Measurements from ENCODE around the gene S100B. TPM values are rescaled to one million over a fixed set of nuclear protein-coding genes. Genes with fewer than 3 reads are reported as not detected.

The S100B gene
- total and polyA plus RNA-seq, 4 donors: 258 to 470 (median 410) TPM

DNA sequence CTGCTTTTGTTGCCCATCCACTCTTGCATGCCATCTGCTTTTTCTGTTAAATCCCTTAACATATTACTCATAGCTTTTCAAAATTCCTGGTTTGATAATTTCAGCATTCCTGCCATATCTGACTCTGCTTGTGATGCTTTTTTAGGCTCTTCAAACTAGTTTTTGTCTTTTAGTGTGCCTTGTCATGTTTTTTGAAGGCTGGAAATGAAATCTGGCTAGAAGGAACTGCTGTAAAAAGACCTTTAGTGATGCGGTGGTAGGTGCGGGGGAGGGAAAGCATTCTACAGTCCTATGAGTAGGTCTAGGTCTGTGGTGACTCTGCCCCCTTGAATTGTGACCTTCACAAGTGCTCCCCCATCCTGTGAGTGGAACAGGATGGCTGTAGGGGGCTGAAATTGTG lies 15.0 kb upstream of the S100B start:
- Histone ChIP-seq H3K27me3 (ENCODE audit: control insufficient read depth, insufficient read depth, low read length) (no peaks in the 10 kb centered on the region), H3K9me3 (ENCODE audit: control insufficient read depth, insufficient read depth, low read length) (no peaks in the 10 kb centered on the region), H3K4me1 (ENCODE audit: control insufficient read depth, insufficient read depth, low read length) (peaks cover 44% of the 10 kb centered on the region), H3K36me3 (ENCODE audit: control insufficient read depth, insufficient read depth, low read length) (no peaks in the 10 kb centered on the region), H3K27ac (ENCODE audit: low read depth, low read length) (peak overlapping the region; percentile 95), H3K4me3 (ENCODE audit: low read depth, low read length) (no peak overlapping the region)
- WGBS (ENCODE audit: insufficient coverage): 81% methylated on average over 2 of the region's 2 CpGs
- DNase-seq (ENCODE audit: low read depth in 4 of 6, low spot score in 6 of 6): no peak

DNA sequence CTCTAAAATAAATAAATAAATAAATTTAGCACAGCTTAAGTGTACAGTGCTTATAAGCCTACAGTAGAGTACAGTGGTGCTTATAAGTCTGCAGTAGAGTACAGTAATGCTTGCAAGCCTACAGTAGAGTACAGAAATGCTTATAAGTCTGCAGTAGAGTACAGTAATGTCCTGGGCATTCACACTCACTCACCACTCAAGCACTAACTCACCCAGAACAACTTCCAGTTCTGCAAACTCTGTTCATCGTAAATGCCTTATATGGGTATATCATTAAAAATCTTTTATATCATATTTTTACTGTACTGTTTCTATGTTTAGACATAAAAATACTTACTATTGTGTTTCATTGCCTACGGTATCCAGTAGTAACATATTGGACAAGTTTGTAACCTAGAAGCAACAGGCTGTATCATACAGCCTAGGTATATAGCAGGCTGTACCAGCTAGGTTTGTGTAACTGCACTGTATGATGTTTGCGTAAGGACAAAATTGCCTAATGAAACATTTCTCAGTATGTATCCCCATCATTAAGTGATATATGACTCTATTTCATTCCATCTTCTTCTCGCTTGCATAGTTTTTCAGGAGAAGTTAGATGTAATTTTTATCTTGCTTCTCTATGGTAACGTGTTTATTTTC lies 14.0 kb upstream of the S100B start:
- H3K36me3 ChIP-seq (ENCODE audit: control insufficient read depth, insufficient read depth, low read length): no peaks in the 10 kb centered on the region
- peaks cover 34% of the 10 kb centered on the region for H3K4me1 ChIP-seq (ENCODE audit: control insufficient read depth, insufficient read depth, low read length)
- no peaks in the 10 kb centered on the region for H3K27me3 ChIP-seq (ENCODE audit: control insufficient read depth, insufficient read depth, low read length)
- no peak for DNase-seq (ENCODE audit: low read depth in 4 of 6, low spot score in 6 of 6)
- no CpG with 5 or more reads among the region's 5 CpGs for WGBS (ENCODE audit: insufficient coverage)
- H3K9me3 ChIP-seq (ENCODE audit: control insufficient read depth, insufficient read depth, low read length): no peaks in the 10 kb centered on the region
- H3K27ac ChIP-seq (ENCODE audit: low read depth, low read length): no peak overlapping the region
- H3K4me3 ChIP-seq (ENCODE audit: low read depth, low read length): no peak overlapping the region

DNA sequence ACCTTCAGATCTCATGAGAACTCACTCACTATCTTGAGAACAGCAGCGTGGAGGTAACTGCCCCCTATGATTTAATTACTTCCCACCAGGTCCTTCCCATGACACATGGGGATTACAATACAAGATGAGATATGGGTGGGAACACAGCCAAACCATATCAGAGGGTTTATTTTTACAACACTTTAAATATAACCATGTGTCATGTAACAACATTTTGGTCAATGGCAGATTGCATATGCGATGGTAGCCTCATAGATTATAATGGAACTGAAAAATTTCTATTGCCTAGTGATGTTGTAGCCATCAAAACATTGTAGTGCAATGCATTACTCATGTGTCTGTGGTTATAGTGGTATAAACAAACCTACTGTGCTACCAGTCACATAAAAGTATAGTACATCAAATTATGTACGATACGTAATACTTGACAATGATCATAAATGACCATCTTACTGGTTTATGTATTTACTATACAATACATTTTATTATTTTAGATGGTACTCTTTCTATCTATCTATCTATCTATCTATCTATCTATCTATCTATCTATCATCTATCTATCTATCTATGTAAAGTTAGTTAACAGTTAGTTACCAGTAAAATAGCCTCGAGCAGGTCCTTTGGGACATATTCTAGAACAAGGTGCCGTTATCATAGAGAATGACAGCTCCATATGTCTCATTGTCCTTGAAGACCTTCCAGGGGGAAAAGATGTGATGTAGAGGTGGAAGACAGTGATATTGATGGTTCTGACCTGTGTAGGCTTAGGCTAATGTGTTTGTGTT lies 12.6 kb upstream of the S100B start:
- Histone ChIP-seq H3K9me3 (ENCODE audit: control insufficient read depth, insufficient read depth, low read length) (peaks cover 2% of the 10 kb centered on the region), H3K4me1 (ENCODE audit: control insufficient read depth, insufficient read depth, low read length) (peaks cover 22% of the 10 kb centered on the region), H3K27ac (ENCODE audit: low read depth, low read length) (no peak overlapping the region), H3K27me3 (ENCODE audit: control insufficient read depth, insufficient read depth, low read length) (no peaks in the 10 kb centered on the region), H3K4me3 (ENCODE audit: low read depth, low read length) (no peak overlapping the region), H3K36me3 (ENCODE audit: control insufficient read depth, insufficient read depth, low read length) (no peaks in the 10 kb centered on the region)
- 100% methylated on average over 1 of the region's 6 CpGs for WGBS (ENCODE audit: insufficient coverage)
- no peak for DNase-seq (ENCODE audit: low read depth in 4 of 6, low spot score in 6 of 6)

DNA sequence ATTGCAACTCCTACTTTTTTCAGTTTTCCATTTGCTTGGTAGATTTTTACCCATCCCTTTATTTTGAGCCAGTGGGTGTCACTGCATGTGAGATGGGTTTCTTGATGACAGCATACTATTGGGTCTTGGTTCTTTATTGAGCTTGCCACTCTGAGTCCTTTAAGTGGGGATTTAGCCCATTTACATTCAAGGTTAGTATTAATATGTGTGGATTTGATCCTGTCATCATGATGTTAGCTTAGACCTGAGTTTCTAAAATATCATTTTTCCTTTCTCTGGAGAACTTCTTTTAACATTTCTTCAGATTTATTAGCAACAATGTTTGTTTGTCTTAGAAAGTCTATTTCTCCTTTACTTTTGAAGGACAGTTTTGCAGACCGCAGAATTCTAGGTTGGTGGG lies 11.8 kb upstream of the S100B start:
- peaks cover 2% of the 10 kb centered on the region for H3K9me3 ChIP-seq (ENCODE audit: control insufficient read depth, insufficient read depth, low read length)
- no CpG with 5 or more reads among the region's 1 CpG for WGBS (ENCODE audit: insufficient coverage)
- peaks cover 16% of the 10 kb centered on the region for H3K4me1 ChIP-seq (ENCODE audit: control insufficient read depth, insufficient read depth, low read length)
- no peak overlapping the region for H3K4me3 ChIP-seq (ENCODE audit: low read depth, low read length)
- H3K27ac ChIP-seq (ENCODE audit: low read depth, low read length): no peak overlapping the region
- no peaks in the 10 kb centered on the region for H3K36me3 ChIP-seq (ENCODE audit: control insufficient read depth, insufficient read depth, low read length)
- no peak for DNase-seq (ENCODE audit: low read depth in 4 of 6, low spot score in 6 of 6)
- no peaks in the 10 kb centered on the region for H3K27me3 ChIP-seq (ENCODE audit: control insufficient read depth, insufficient read depth, low read length)

DNA sequence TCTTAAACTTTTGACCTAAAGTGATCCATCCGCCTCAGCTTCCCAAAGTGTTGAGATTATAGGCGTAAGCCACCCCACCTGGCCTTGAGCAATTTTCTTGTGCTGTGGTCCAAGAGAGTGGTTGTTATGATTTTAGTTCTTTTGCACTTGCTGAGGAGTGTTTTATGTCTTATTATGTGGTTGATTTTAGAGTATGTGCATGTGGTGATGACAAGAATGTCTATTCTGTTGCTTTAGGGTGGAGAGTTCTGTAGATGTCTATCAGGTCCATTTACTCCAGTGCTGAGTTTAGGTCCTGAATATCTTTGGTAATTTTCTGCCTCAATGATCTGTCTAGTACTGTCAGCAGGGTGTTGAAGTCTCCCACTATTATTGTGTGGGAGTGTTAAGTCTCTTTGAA lies 11.2 kb upstream of the S100B start:
- no peaks in the 10 kb centered on the region for H3K36me3 ChIP-seq (ENCODE audit: control insufficient read depth, insufficient read depth, low read length)
- DNase-seq (ENCODE audit: low read depth in 4 of 6, low spot score in 6 of 6): no peak
- H3K9me3 ChIP-seq (ENCODE audit: control insufficient read depth, insufficient read depth, low read length): peaks cover 2% of the 10 kb centered on the region
- H3K4me3 ChIP-seq (ENCODE audit: low read depth, low read length): no peak overlapping the region
- H3K4me1 ChIP-seq (ENCODE audit: control insufficient read depth, insufficient read depth, low read length): peaks cover 10% of the 10 kb centered on the region
- no peaks in the 10 kb centered on the region for H3K27me3 ChIP-seq (ENCODE audit: control insufficient read depth, insufficient read depth, low read length)
- WGBS (ENCODE audit: insufficient coverage): 100% methylated on average over 2 of the region's 2 CpGs
- H3K27ac ChIP-seq (ENCODE audit: low read depth, low read length): no peak overlapping the region

DNA sequence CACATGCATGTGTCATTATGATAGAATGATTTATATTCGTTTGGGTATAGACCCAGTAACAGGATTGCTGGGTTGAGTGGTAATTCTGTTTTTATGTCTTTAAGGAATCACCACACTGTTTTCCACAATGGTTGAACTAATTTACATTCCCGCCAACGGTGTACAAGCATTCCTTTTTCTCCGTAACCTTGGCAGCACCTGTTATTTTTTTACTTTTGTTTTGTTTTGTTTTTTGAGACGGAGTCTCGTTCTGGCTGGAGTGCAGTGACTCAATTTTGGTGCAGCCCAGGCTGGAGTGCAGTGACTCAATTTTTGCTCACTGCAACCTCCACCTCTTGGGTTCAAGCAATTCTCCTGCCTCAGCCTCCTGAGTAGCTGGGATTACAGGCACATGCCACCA lies 8.5 kb upstream of the S100B start:
- no peaks in the 10 kb centered on the region for H3K4me1 ChIP-seq (ENCODE audit: control insufficient read depth, insufficient read depth, low read length)
- no peak overlapping the region for H3K4me3 ChIP-seq (ENCODE audit: low read depth, low read length)
- no peaks in the 10 kb centered on the region for H3K27me3 ChIP-seq (ENCODE audit: control insufficient read depth, insufficient read depth, low read length)
- no peaks in the 10 kb centered on the region for H3K36me3 ChIP-seq (ENCODE audit: control insufficient read depth, insufficient read depth, low read length)
- no peak for DNase-seq (ENCODE audit: low read depth in 4 of 6, low spot score in 6 of 6)
- H3K9me3 ChIP-seq (ENCODE audit: control insufficient read depth, insufficient read depth, low read length): peaks cover 7% of the 10 kb centered on the region
- WGBS (ENCODE audit: insufficient coverage): 40% methylated on average over 1 of the region's 6 CpGs
- H3K27ac ChIP-seq (ENCODE audit: low read depth, low read length): no peak overlapping the region

DNA sequence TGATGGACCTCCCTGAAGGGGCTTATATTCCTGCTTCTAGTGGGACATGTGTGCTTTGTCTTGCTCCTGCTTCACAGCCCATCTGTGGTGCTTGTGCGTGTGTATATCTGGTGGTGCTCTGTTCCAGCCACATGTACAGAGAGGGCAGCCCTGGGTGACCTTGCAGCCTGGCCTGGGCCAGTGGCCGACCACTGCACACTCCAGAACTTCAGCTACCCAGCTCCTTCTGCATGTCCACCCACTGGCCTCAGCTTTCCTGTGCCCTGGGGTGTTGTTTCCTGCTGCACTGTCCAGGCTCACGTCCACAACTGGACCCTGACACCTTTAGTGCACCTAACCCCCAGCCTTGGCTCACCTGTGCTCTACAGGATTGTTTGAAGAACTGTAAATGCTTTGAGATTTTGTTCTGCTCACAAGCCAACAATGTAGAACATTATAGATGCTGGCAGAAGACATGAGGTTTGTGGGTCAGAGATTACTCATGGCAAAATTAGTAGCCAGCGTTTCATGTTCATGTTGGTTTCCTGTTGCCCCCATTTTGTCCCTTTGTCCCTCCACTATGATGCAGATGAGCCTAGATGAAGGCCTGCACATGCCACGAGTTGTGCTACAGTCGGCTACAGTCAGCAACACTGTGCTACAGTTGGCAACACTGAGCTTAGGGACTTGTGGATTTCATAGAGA lies 5.3 kb upstream of the S100B start:
- DNase-seq (ENCODE audit: low read depth in 4 of 6, low spot score in 6 of 6): no peak
- 89% methylated on average over 4 of the region's 6 CpGs for WGBS (ENCODE audit: insufficient coverage)
- H3K9me3 ChIP-seq (ENCODE audit: control insufficient read depth, insufficient read depth, low read length): peaks cover 7% of the 10 kb centered on the region

DNA sequence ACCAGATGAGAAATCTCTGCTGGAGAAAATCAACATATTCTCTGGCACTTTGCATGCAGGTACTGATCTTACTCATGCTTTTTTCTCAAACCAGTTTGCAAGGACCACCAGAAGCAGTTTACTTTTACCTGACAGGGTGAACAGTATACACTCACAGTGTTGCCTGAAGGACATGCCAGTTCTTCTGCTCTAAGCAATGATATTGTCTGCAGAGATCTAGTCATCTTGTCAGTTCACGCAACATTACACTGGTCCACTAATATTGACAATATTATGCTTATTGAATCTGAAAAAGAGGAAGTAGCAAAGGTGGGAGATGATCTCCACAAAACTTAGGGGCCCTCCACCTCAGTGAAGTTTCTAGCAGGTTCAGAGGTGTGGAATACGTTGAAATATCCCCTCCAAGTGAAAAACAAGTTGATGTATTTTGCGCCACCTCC lies 3.8 kb upstream of the S100B start:
- Histone ChIP-seq H3K36me3 (ENCODE audit: control insufficient read depth, insufficient read depth, low read length) (no peaks in the 10 kb centered on the region), H3K27me3 (ENCODE audit: control insufficient read depth, insufficient read depth, low read length) (no peaks in the 10 kb centered on the region), H3K4me3 (ENCODE audit: low read depth, low read length) (no peak overlapping the region), H3K9me3 (ENCODE audit: control insufficient read depth, insufficient read depth, low read length) (peaks cover 7% of the 10 kb centered on the region), H3K27ac (ENCODE audit: low read depth, low read length) (no peak overlapping the region), H3K4me1 (ENCODE audit: control insufficient read depth, insufficient read depth, low read length) (peaks cover 19% of the 10 kb centered on the region)
- 100% methylated on average over 1 of the region's 3 CpGs for WGBS (ENCODE audit: insufficient coverage)
- no peak for DNase-seq (ENCODE audit: low read depth in 4 of 6, low spot score in 6 of 6)

More for the DNA sequence above, 5.3 kb upstream of the S100B start:
- peaks cover 16% of the 10 kb centered on the region for H3K4me1 ChIP-seq (ENCODE audit: control insufficient read depth, insufficient read depth, low read length)
- no peak overlapping the region for H3K4me3 ChIP-seq (ENCODE audit: low read depth, low read length)
- no peaks in the 10 kb centered on the region for H3K36me3 ChIP-seq (ENCODE audit: control insufficient read depth, insufficient read depth, low read length)
- no peaks in the 10 kb centered on the region for H3K27me3 ChIP-seq (ENCODE audit: control insufficient read depth, insufficient read depth, low read length)
- no peak overlapping the region for H3K27ac ChIP-seq (ENCODE audit: low read depth, low read length)

DNA sequence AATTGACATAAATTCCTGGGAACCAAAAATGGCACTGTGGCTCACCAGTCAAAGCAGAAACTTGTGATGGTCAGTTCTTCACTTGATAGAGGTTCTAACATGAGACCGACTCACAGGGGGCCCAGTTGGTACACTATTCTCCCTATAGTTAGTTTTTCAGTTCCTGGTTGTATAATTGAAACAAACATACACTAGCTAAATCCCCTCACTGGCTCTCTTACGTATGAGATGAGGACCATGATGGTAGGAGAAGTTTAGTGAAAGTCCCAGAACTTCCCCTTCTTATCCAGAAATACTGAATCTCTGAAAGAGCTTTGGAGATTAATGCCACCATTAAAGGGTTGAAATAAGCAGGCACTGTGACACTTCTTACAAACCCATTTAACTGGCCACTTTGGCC lies 2.8 kb upstream of the S100B start:
- Histone ChIP-seq H3K4me3 (ENCODE audit: low read depth, low read length) (no peak overlapping the region), H3K27me3 (ENCODE audit: control insufficient read depth, insufficient read depth, low read length) (no peaks in the 10 kb centered on the region), H3K27ac (ENCODE audit: low read depth, low read length) (no peak overlapping the region), H3K36me3 (ENCODE audit: control insufficient read depth, insufficient read depth, low read length) (no peaks in the 10 kb centered on the region), H3K4me1 (ENCODE audit: control insufficient read depth, insufficient read depth, low read length) (peaks cover 19% of the 10 kb centered on the region), H3K9me3 (ENCODE audit: control insufficient read depth, insufficient read depth, low read length) (peaks cover 5% of the 10 kb centered on the region)
- DNase-seq (ENCODE audit: low read depth in 4 of 6, low spot score in 6 of 6): no peak
- no CpG with 5 or more reads among the region's 2 CpGs for WGBS (ENCODE audit: insufficient coverage)

Data from spinal cord (tissue), 10 donors.